Liver (tissue), 3 donors: Measurements from ENCODE around the gene TPSB2.

Source experiments
- GABPA ChIP-seq, 2 donors: IDR thresholded peaks in 1 of 2; conservative IDR thresholded peaks in 1 of 2; 2 replicates each; pipeline ENCODE4 v1.6.1; 2016; ENCODE audit warnings: antibody characterized with exemption in 2 of 2, mild to moderate bottlenecking in 1 of 2, moderate library complexity in 1 of 2
- HNF4A ChIP-seq, 2 donors: conservative IDR thresholded peaks; 2 replicates each; pipeline ENCODE4 v1.6.1; 2016; ENCODE audit warnings: antibody characterized with exemption in 2 of 2, mild to moderate bottlenecking in 2 of 2
- HNF4G ChIP-seq: IDR thresholded peaks from 2 replicates; pipeline ENCODE4 v1.6.1; 2016; ENCODE audit warnings: antibody characterized with exemption
- JUND ChIP-seq, 2 donors: IDR thresholded peaks; 2 replicates each; pipeline ENCODE4 v1.6.1; 2016; ENCODE audit warnings: antibody characterized with exemption in 2 of 2
- SP1 ChIP-seq: IDR thresholded peaks from 2 replicates; pipeline ENCODE4 v1.6.1; 2018; ENCODE audit warnings: antibody characterized with exemption, mild to moderate bottlenecking
- TAF1 ChIP-seq: conservative IDR thresholded peaks from 2 replicates; pipeline ENCODE4 v1.6.1; 2016; ENCODE audit warnings: antibody characterized with exemption, mild to moderate bottlenecking
- YY1 ChIP-seq: IDR thresholded peaks from 2 replicates; pipeline ENCODE4 v1.6.1; 2016; ENCODE audit warnings: antibody characterized with exemption, mild to moderate bottlenecking
- TF ChIP-seq, protein P1 (sequence below): fragments of 150-350 bp; IDR thresholded peaks from 2 replicates; pipeline ENCODE4 v1.5.1; 2017; ENCODE audit warnings: improper control_type of control experiment, low read depth, low read length; ENCODE audit not compliant: missing input control
- TF ChIP-seq, protein P2 (sequence below): IDR thresholded peaks from 2 replicates; pipeline ENCODE4 v1.6.1; 2016; ENCODE audit warnings: antibody characterized with exemption, mild to moderate bottlenecking
- TF ChIP-seq, protein P3 (sequence below): IDR thresholded peaks from 2 replicates; pipeline ENCODE4 v1.6.1; 2016; ENCODE audit warnings: antibody characterized with exemption
- donor health status: healthy.
- donor health status: healthy.

DNA sequence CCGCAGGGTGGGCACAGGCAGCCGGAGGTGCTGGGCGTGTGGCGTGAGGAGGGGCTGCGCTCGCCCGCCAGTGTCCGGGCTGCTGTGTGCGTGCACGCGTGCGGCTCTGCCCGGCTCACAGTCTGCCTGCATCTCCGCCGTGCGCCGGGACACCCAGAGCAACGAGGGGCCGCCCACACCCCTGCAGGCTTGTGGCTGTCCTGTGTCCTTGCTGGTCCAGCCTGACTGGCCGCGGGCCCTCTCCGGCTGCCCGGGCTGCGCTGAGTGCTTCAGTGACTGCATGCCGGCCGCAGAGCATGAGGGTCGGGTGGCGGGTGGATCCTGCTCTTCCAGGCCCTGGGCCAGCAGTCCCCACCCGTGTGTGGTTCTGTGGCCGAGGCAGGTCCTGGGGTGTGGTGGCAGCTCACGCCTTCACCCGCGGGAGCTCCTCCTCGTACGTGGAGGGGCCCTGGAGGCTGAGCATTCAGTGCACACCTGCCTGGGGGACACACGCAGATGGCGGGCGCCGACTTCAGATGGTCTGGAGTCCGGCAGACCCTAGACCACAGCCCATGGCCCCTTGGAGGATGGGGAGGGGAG lies 17.3 kb downstream of the TPSB2 start:
- TF ChIP-seq, protein P1, sequence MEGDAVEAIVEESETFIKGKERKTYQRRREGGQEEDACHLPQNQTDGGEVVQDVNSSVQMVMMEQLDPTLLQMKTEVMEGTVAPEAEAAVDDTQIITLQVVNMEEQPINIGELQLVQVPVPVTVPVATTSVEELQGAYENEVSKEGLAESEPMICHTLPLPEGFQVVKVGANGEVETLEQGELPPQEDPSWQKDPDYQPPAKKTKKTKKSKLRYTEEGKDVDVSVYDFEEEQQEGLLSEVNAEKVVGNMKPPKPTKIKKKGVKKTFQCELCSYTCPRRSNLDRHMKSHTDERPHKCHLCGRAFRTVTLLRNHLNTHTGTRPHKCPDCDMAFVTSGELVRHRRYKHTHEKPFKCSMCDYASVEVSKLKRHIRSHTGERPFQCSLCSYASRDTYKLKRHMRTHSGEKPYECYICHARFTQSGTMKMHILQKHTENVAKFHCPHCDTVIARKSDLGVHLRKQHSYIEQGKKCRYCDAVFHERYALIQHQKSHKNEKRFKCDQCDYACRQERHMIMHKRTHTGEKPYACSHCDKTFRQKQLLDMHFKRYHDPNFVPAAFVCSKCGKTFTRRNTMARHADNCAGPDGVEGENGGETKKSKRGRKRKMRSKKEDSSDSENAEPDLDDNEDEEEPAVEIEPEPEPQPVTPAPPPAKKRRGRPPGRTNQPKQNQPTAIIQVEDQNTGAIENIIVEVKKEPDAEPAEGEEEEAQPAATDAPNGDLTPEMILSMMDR, result no peak
- no peak for TF ChIP-seq HNF4G
- TF ChIP-seq JUND (IDR thresholded peaks at IDR 0.05), result no peak
- TF ChIP-seq, protein P2, sequence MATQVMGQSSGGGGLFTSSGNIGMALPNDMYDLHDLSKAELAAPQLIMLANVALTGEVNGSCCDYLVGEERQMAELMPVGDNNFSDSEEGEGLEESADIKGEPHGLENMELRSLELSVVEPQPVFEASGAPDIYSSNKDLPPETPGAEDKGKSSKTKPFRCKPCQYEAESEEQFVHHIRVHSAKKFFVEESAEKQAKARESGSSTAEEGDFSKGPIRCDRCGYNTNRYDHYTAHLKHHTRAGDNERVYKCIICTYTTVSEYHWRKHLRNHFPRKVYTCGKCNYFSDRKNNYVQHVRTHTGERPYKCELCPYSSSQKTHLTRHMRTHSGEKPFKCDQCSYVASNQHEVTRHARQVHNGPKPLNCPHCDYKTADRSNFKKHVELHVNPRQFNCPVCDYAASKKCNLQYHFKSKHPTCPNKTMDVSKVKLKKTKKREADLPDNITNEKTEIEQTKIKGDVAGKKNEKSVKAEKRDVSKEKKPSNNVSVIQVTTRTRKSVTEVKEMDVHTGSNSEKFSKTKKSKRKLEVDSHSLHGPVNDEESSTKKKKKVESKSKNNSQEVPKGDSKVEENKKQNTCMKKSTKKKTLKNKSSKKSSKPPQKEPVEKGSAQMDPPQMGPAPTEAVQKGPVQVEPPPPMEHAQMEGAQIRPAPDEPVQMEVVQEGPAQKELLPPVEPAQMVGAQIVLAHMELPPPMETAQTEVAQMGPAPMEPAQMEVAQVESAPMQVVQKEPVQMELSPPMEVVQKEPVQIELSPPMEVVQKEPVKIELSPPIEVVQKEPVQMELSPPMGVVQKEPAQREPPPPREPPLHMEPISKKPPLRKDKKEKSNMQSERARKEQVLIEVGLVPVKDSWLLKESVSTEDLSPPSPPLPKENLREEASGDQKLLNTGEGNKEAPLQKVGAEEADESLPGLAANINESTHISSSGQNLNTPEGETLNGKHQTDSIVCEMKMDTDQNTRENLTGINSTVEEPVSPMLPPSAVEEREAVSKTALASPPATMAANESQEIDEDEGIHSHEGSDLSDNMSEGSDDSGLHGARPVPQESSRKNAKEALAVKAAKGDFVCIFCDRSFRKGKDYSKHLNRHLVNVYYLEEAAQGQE, result no peak
- TF ChIP-seq GABPA (IDR thresholded peaks at IDR 0.05 in 1 of 2, conservative IDR thresholded peaks at IDR 0.05 in 1 of 2), result no peak
- TF ChIP-seq TAF1, result no peak
- TF ChIP-seq SP1, result no peak
- no peak for TF ChIP-seq YY1
- TF ChIP-seq, protein P3, sequence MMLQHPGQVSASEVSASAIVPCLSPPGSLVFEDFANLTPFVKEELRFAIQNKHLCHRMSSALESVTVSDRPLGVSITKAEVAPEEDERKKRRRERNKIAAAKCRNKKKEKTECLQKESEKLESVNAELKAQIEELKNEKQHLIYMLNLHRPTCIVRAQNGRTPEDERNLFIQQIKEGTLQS, result no peak
- no peak for TF ChIP-seq HNF4A (conservative IDR thresholded peaks at IDR 0.05)
